ENCODE data around the gene KRT77. TPM values are rescaled to one million over a fixed set of nuclear protein-coding genes. Genes with fewer than 3 reads are reported as not detected.
"Not testable (repeated sequence)": the region's sequence is repeated elsewhere in the genome, so short reads cannot be mapped to it uniquely, and the experiment has no call there.

KRT77 gene
- total RNA-seq: not detected
- long read RNA-seq: 0 reads

- intact Hi-C loops (cut with DNase I): no loop called here
- no peak for DNase-seq (ENCODE audit: missing footprints)
- no peak for ATAC-seq
Observed at GRCh38 chr12:52703424-52703823, at the start of gene KRT77. Gene KRT77, minus strand, starts transcription at chr12:52703524. Its CDS starts 90 bp downstream, at chr12:52703434.

- intact Hi-C loops (cut with DNase I): no loop called here
- ATAC-seq (no peak), DNase-seq (ENCODE audit: missing footprints) (no peak)
Observed at GRCh38 chr12:52752516-52752915, 49.2 kb upstream of the KRT77 start.

GRCh38 chr12:52751795-52752194 lies 48.5 kb upstream of the KRT77 start:
- intact Hi-C loops (cut with DNase I): no loop called here
- DNase-seq (ENCODE audit: missing footprints) (no peak), ATAC-seq (no peak)

- ATAC-seq; intact Hi-C loops (cut with DNase I): not testable (repeated sequence)
Observed at GRCh38 chr12:52750532-52750931, 47.2 kb upstream of the KRT77 start.

GRCh38 chr12:52749827-52750226 lies 46.5 kb upstream of the KRT77 start:
- ATAC-seq (no peak), DNase-seq (ENCODE audit: missing footprints) (no peak)
- intact Hi-C loops (cut with DNase I): no loop called here

More at GRCh38 chr12:52750532-52750931, 47.2 kb upstream of the KRT77 start:
- not testable (repeated sequence) for DNase-seq (ENCODE audit: missing footprints)

GRCh38 chr12:52748578-52748977 lies 45.3 kb upstream of the KRT77 start:
- ATAC-seq (no peak), DNase-seq (ENCODE audit: missing footprints) (no peak)
- intact Hi-C loops (cut with DNase I): no loop called here

- intact Hi-C loops (cut with DNase I): no loop called here
- ATAC-seq (no peak), DNase-seq (ENCODE audit: missing footprints) (no peak)
Observed at GRCh38 chr12:52745554-52745953, 42.2 kb upstream of the KRT77 start.

- ATAC-seq: no peak
- intact Hi-C loops (cut with DNase I): no loop called here
- no peak for DNase-seq (ENCODE audit: missing footprints)
Observed at GRCh38 chr12:52744493-52745156, 41.3 kb upstream of the KRT77 start.

GRCh38 chr12:52742822-52743457 lies 39.6 kb upstream of the KRT77 start:
- intact Hi-C loops (cut with DNase I): no loop called here
- DNase-seq (ENCODE audit: missing footprints): no peak

GRCh38 chr12:52742196-52742580 lies 38.9 kb upstream of the KRT77 start:
- ATAC-seq: no peak
- DNase-seq (ENCODE audit: missing footprints): no peak
- intact Hi-C loops (cut with DNase I): no loop called here

More at GRCh38 chr12:52742822-52743457, 39.6 kb upstream of the KRT77 start:
- ATAC-seq: no peak

- ATAC-seq (no peak), DNase-seq (ENCODE audit: missing footprints) (no peak)
- intact Hi-C loops (cut with DNase I): no loop called here
Observed at GRCh38 chr12:52741375-52742195, 38.3 kb upstream of the KRT77 start.

GRCh38 chr12:52740584-52740983 lies 37.3 kb upstream of the KRT77 start:
- intact Hi-C loops (cut with DNase I): no loop called here
- ATAC-seq (no peak), DNase-seq (ENCODE audit: missing footprints) (no peak)

- DNase-seq (ENCODE audit: missing footprints): no peak
- intact Hi-C loops (cut with DNase I): no loop called here
- ATAC-seq: no peak
Observed at GRCh38 chr12:52739963-52740362, 36.6 kb upstream of the KRT77 start.

GRCh38 chr12:52735816-52736632 lies 32.7 kb upstream of the KRT77 start:
- intact Hi-C loops (cut with DNase I): no loop called here
- DNase-seq (ENCODE audit: missing footprints) (no peak), ATAC-seq (no peak)

- DNase-seq (ENCODE audit: missing footprints): no peak
- intact Hi-C loops (cut with DNase I): no loop called here
- ATAC-seq: no peak
Observed at GRCh38 chr12:52735106-52735505, 31.8 kb upstream of the KRT77 start.

GRCh38 chr12:52730793-52731192 lies 27.5 kb upstream of the KRT77 start:
- no peak for DNase-seq (ENCODE audit: missing footprints)
- no peak for ATAC-seq
- intact Hi-C loops (cut with DNase I): no loop called here

GRCh38 chr12:52730383-52730782 lies 27.1 kb upstream of the KRT77 start:
- DNase-seq (ENCODE audit: missing footprints): no peak
- intact Hi-C loops (cut with DNase I): no loop called here
- no peak for ATAC-seq

- ATAC-seq (no peak), DNase-seq (ENCODE audit: missing footprints) (no peak)
- intact Hi-C loops (cut with DNase I): no loop called here
Observed at GRCh38 chr12:52729147-52729546, 25.8 kb upstream of the KRT77 start.

- DNase-seq (ENCODE audit: missing footprints) (no peak), ATAC-seq (no peak)
- intact Hi-C loops (cut with DNase I): no loop called here
Observed at GRCh38 chr12:52728374-52728773, 25.1 kb upstream of the KRT77 start.
